K562 (cell line): ENCODE results near the gene CPT1B. TPM values are rescaled to one million over a fixed set of nuclear protein-coding genes. Genes with fewer than 3 reads are reported as not detected.
A peak's percentile ranks its signal among the peaks of the same experiment; 100 is the strongest.

Experiments
- CUX1 ChIP-seq: fragments of 200-800 bp; sonication (Bioruptor generic); IDR thresholded peaks from 2 replicates; pipeline ENCODE4 v1.6.1; 2016; ENCODE audit warnings: missing genetic modification characterization, missing compliant biosample characterization
- MAX ChIP-seq: sonication (generic); formaldehyde crosslinking; IDR thresholded peaks from 2 replicates; pipeline ENCODE4 v1.9.0; 2022; ENCODE audit warnings: mild to moderate bottlenecking, missing genetic modification reagents
- NCOA6 ChIP-seq: fragments of 450-650 bp; IDR thresholded peaks from 2 replicates; pipeline ENCODE4 v1.6.1; 2017; ENCODE audit warnings: mild to moderate bottlenecking
- NR2C2 ChIP-seq, 2 experiments: fragments of 200-800 bp in 1 of 2; sonication (Bioruptor generic) in 1 of 2; sonication (generic) in 1 of 2; formaldehyde crosslinking in 1 of 2; IDR thresholded peaks; 2 replicates each; pipeline versions ENCODE4 v1.6.1 to v1.8.0; 2016 to 2022; ENCODE audit warnings: mild to moderate bottlenecking in 1 of 2, missing compliant biosample characterization in 1 of 2, missing genetic modification characterization in 1 of 2, missing genetic modification reagents in 1 of 2
- PREB ChIP-seq: sonication (generic); formaldehyde crosslinking; IDR thresholded peaks from 2 replicates; pipeline ENCODE4 v1.8.1; 2023; ENCODE audit warnings: mild to moderate bottlenecking, missing genetic modification reagents
- SP1 ChIP-seq: sonication (generic); formaldehyde crosslinking; IDR thresholded peaks from 2 replicates; pipeline ENCODE4 v1.8.1; 2022; ENCODE audit warnings: mild to moderate bottlenecking, missing genetic modification reagents
- SREBF1 ChIP-seq: fragments of 150-350 bp; IDR thresholded peaks from 2 replicates; pipeline ENCODE4 v1.6.1; 2014; ENCODE audit warnings: antibody characterized with exemption, low read depth, low read length, borderline replicate concordance
- THRAP3 ChIP-seq: fragments of 450-650 bp; IDR thresholded peaks from 2 replicates; pipeline ENCODE4 v1.6.1; 2016; ENCODE audit warnings: mild to moderate bottlenecking, inconsistent platforms, borderline replicate concordance
- ZBTB1 ChIP-seq: sonication (generic); formaldehyde crosslinking; IDR thresholded peaks from 2 replicates; pipeline ENCODE4 v1.8.1; 2023; ENCODE audit warnings: missing genetic modification reagents, low read depth, mild to moderate bottlenecking, borderline replicate concordance
- ZFP36 ChIP-seq: fragments of 150-350 bp; IDR thresholded peaks from 2 replicates; pipeline ENCODE4 v1.6.1; 2018; ENCODE audit warnings: low read length, low read depth; ENCODE audit not compliant: partially characterized antibody
- ZNF12 ChIP-seq: sonication (generic); formaldehyde crosslinking; IDR thresholded peaks from 2 replicates; pipeline ENCODE4 v1.4.0; 2020; ENCODE audit warnings: mild to moderate bottlenecking, missing genetic modification reagents
- ZNF449 ChIP-seq: fragments of 250-450 bp; sonication (Bioruptor Pico); IDR thresholded peaks from 2 replicates; pipeline ENCODE4 v1.8.0; 2022; ENCODE audit warnings: moderate library complexity, mild to moderate bottlenecking, inconsistent platforms
- polyA plus RNA-seq, 8 experiments: library from polyadenylated mRNA; depleted of rRNA in 4 of 8; stranded (reverse) in 5 of 8; unstranded in 3 of 8; fragments of >200 nt; fragmentation: Nextera tagmentation in 2 of 8; fragmentation: Illumina TruSeq in 1 of 8; extraction: Ambion mirVana in 2 of 8; extraction: Trizol in 1 of 8; gene quantifications; 2 replicates each; pipeline versions ENCODE4 v1.2.1 to v1.2.3, GENCODE V29; 2011 to 2014; ENCODE audit warnings: inconsistent platforms in 1 of 8, missing spikeins in 1 of 8
- total RNA-seq, 7 experiments: library from RNA; depleted of rRNA in 6 of 7; stranded (reverse); fragments of >200 nt in 6 of 7; fragmentation: Illumina TruSeq in 2 of 7; extraction: Trizol in 2 of 7; gene quantifications; 2 replicates each; pipeline versions ENCODE4 v1.2.1 to v1.2.3, GENCODE V29; 2011 to 2021; ENCODE audit warnings: low replicate concordance in 1 of 7
- TF ChIP-seq, protein P1 (sequence below): conservative IDR thresholded peaks from 2 replicates; pipeline ENCODE4 v1.6.1; 2011; ENCODE audit warnings: low read depth, mild to moderate bottlenecking, low read length; ENCODE audit not compliant: control insufficient read depth
- TF ChIP-seq, protein P2 (sequence below): sonication (generic); formaldehyde crosslinking; IDR thresholded peaks from 2 replicates; pipeline ENCODE4 v1.8.0; 2022; ENCODE audit warnings: mild to moderate bottlenecking, missing genetic modification reagents, borderline replicate concordance

CPT1B gene
- total and polyA plus RNA-seq, 9 of the 15 experiments (the other 6 are each of a cell fraction or from before 2014, with no cell fraction given): 0.35 to 6.1 (median 2.6) TPM

- TF ChIP-seq CUX1: no peak
- no peak for TF ChIP-seq ZFP36
- no peak for TF ChIP-seq ZNF449 (CRISPR knock-in tag)
- TF ChIP-seq PREB (CRISPR knock-in tag): no peak
- TF ChIP-seq SREBF1: peak; percentile 67; the same call in 1 of the 2 replicates
- peak; percentile 89 for TF ChIP-seq NR2C2 (CRISPR knock-in tag; IDR thresholded peaks at IDR 0.05)
- TF ChIP-seq NR2C2 (tag; IDR thresholded peaks at IDR 0.05): no peak
- TF ChIP-seq, protein P1, sequence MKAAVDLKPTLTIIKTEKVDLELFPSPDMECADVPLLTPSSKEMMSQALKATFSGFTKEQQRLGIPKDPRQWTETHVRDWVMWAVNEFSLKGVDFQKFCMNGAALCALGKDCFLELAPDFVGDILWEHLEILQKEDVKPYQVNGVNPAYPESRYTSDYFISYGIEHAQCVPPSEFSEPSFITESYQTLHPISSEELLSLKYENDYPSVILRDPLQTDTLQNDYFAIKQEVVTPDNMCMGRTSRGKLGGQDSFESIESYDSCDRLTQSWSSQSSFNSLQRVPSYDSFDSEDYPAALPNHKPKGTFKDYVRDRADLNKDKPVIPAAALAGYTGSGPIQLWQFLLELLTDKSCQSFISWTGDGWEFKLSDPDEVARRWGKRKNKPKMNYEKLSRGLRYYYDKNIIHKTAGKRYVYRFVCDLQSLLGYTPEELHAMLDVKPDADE: peak; percentile 93
- TF ChIP-seq, protein P2, sequence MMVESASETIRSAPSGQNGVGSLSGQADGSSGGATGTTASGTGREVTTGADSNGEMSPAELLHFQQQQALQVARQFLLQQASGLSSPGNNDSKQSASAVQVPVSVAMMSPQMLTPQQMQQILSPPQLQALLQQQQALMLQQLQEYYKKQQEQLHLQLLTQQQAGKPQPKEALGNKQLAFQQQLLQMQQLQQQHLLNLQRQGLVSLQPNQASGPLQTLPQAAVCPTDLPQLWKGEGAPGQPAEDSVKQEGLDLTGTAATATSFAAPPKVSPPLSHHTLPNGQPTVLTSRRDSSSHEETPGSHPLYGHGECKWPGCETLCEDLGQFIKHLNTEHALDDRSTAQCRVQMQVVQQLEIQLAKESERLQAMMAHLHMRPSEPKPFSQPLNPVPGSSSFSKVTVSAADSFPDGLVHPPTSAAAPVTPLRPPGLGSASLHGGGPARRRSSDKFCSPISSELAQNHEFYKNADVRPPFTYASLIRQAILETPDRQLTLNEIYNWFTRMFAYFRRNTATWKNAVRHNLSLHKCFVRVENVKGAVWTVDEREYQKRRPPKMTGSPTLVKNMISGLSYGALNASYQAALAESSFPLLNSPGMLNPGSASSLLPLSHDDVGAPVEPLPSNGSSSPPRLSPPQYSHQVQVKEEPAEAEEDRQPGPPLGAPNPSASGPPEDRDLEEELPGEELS (CRISPR knock-in tag): peak; percentile 97; the same call in 1 of the 2 replicates
- peak; percentile 53; the same call in 1 of the 2 replicates for TF ChIP-seq SP1 (CRISPR knock-in tag)
- peak; percentile 83; the same call in 1 of the 2 replicates for TF ChIP-seq ZNF12 (CRISPR knock-in tag)
- TF ChIP-seq NCOA6: peak; percentile 97
- no peak for TF ChIP-seq THRAP3
- TF ChIP-seq MAX: peak; percentile 89
- TF ChIP-seq ZBTB1 (CRISPR knock-in tag): peak; percentile 91
Observed at GRCh38 chr22:50599816-50600455, 21.7 kb upstream of the CPT1B start (continued).
